OCI-LY1 (cell line): ENCODE data around the gene NEK6.

ENCODE experiments used
- H2AFZ ChIP-seq: fragments of 200-600 bp; sonication (generic), shearing (Covaris generic); 2 replicates; pipeline ENCODE4 v1.6.0; 2014; ENCODE audit warnings: antibody characterized with exemption, mild to moderate bottlenecking, low read length
- H3F3A ChIP-seq: fragments of 200-600 bp; sonication (generic), shearing (Covaris generic); 2 replicates; pipeline ENCODE4 v1.6.0; 2014; ENCODE audit warnings: mild to moderate bottlenecking, antibody characterized with exemption, low read length, moderate library complexity; ENCODE audit not compliant: insufficient read depth
- H3K27ac ChIP-seq: fragments of 200-600 bp; sonication (generic); 2 replicates; pipeline ENCODE4 v1.5.1; 2014; ENCODE audit warnings: low read length, mixed run types, mild to moderate bottlenecking, low read depth; ENCODE audit not compliant: poor library complexity, severe bottlenecking
- H3K27me3 ChIP-seq: fragments of 200-600 bp; sonication (generic); 2 replicates; pipeline ENCODE4 v1.6.0; 2014; ENCODE audit warnings: antibody characterized with exemption, mild to moderate bottlenecking, low read length, moderate library complexity; ENCODE audit not compliant: insufficient read depth
- H3K36me3 ChIP-seq: fragments of 200-600 bp; sonication (generic); 2 replicates; pipeline ENCODE4 v1.6.1; 2014; ENCODE audit warnings: mild to moderate bottlenecking, antibody characterized with exemption, low read length, moderate library complexity, mixed read lengths; ENCODE audit not compliant: insufficient read depth
- H3K4me1 ChIP-seq: fragments of 200-600 bp; sonication (generic); 2 replicates; pipeline ENCODE4 v1.5.1; 2014; ENCODE audit warnings: mild to moderate bottlenecking, low read length, moderate library complexity; ENCODE audit not compliant: insufficient read depth, severe bottlenecking
- H3K4me2 ChIP-seq: fragments of 200-600 bp; sonication (generic), shearing (Covaris generic); 2 replicates; pipeline ENCODE4 v1.6.1; 2014; ENCODE audit warnings: low read length
- H3K4me3 ChIP-seq: fragments of 200-600 bp; sonication (generic); 2 replicates; pipeline ENCODE4 v1.5.1; 2014; ENCODE audit warnings: low read length, low read depth, mild to moderate bottlenecking, mixed read lengths; ENCODE audit not compliant: poor library complexity, severe bottlenecking
- H3K79me2 ChIP-seq: fragments of 200-600 bp; shearing (Covaris generic); 2 replicates; pipeline ENCODE4 v1.6.1; 2016; ENCODE audit warnings: mixed run types, low read length, mixed read lengths; ENCODE audit not compliant: insufficient read depth
- H3K9ac ChIP-seq: fragments of 200-600 bp; sonication (generic), shearing (Covaris generic); 2 replicates; pipeline ENCODE4 v1.6.1; 2014; ENCODE audit warnings: mild to moderate bottlenecking, low read length, mixed read lengths
- H3K9me2 ChIP-seq: fragments of 200-600 bp; sonication (generic), shearing (Covaris generic); 2 replicates; pipeline ENCODE4 v1.6.1; 2014; ENCODE audit warnings: low read depth, mild to moderate bottlenecking, low read length, mixed read lengths
- H3K9me3 ChIP-seq: fragments of 200-600 bp; shearing (Covaris generic); 2 replicates; pipeline ENCODE4 v1.6.1; 2014; ENCODE audit warnings: low read length, mixed read lengths
- H4K20me1 ChIP-seq: fragments of 200-600 bp; sonication (generic), shearing (Covaris generic); 2 replicates; pipeline ENCODE4 v1.6.0; 2016; ENCODE audit warnings: mild to moderate bottlenecking, low read length; ENCODE audit not compliant: insufficient read depth
- CTCF ChIP-seq: fragments of 200-600 bp; sonication (generic), shearing (Covaris generic); IDR thresholded peaks from 2 replicates; pipeline ENCODE4 v1.5.1; 2017; ENCODE audit warnings: mild to moderate bottlenecking, antibody characterized with exemption, low read length, moderate library complexity, mixed read lengths
- EZH2 ChIP-seq: fragments of 200-600 bp; sonication (generic), shearing (Covaris generic); IDR thresholded peaks from 2 replicates; pipeline ENCODE4 v1.8.0; 2017; ENCODE audit warnings: borderline replicate concordance, mixed run types, mild to moderate bottlenecking, antibody characterized with exemption, low read length, moderate library complexity, mixed read lengths

NEK6 gene

DNA sequence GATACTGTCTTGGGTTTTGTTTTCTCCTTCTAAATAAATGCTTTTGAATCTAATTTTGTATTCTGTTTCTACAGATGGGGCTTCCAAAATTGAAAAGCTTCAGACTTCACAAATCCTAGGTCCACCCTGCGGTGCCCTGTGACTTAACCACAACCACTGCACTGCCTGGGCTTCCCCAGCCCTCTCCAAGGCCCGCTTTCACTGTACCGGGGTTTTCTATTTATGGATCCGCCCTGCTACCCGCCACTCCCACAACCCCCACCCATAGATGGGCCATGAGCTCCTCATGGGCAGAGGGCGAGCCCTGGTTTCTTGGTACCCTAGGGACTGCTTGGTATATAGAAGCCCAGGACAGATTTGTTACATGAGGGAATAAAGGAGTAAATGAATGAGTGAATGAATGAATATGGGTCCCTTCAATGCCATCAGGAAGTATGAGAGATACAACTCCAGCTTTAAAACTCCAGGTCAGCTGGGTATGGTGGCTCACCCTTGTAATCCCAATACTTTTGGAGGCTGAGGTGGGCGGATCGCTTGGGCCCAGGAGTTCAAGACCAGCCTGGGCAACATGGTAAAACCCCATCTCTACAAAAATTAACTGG is 39.8 kb upstream of the NEK6 start:
- TF ChIP-seq CTCF (no peak), EZH2 (no peak)
- H3K4me3 ChIP-seq: no peak overlapping the region
- no peaks in the 10 kb centered on the region for H3K36me3 ChIP-seq
- no peaks in the 10 kb centered on the region for H3K79me2 ChIP-seq
- H3K9ac ChIP-seq: no peak overlapping the region
- no peaks in the 10 kb centered on the region for H3K9me2 ChIP-seq
- no peaks in the 10 kb centered on the region for H3K27me3 ChIP-seq
- H3K9me3 ChIP-seq: no peaks in the 10 kb centered on the region
- H2AFZ ChIP-seq: no peak overlapping the region
- H3K4me2 ChIP-seq: no peak overlapping the region
- no peaks in the 10 kb centered on the region for H3F3A ChIP-seq
- no peak overlapping the region for H3K27ac ChIP-seq
- no peaks in the 10 kb centered on the region for H4K20me1 ChIP-seq
- peaks cover 23% of the 10 kb centered on the region for H3K4me1 ChIP-seq

DNA sequence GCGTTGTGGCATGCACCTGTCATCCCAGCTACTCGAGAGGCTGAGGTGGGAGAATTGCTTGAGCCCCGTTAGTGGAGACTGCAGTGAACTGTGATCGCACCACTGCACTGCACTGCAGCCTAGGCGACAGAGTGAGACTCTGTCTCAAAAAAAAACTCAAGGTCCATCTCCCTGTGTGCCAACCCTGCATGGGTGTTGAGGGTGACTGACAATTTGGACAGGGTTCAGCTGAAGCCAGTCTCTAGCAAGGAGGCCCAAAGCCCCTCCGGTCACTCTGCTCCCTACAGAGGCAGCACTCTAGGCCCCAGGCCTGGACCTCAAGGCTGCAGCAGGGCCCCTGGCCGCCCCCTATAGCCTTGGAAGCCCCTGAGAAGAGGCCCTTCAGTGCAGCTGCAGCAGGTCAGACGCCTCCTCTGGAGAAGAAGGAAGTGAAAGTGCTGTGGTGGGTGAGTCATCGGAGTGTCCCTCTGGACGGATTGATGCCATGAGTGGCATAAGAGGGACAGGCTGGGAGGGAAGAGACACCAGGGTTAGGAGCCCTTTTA is 39.2 kb upstream of the NEK6 start:
- H3K9ac ChIP-seq: no peak overlapping the region
- H3K4me3 ChIP-seq: no peak overlapping the region
- no peaks in the 10 kb centered on the region for H3K36me3 ChIP-seq
- H4K20me1 ChIP-seq: no peaks in the 10 kb centered on the region
- H3K27ac ChIP-seq: no peak overlapping the region
- TF ChIP-seq CTCF (no peak), EZH2 (no peak)
- H3K27me3 ChIP-seq: no peaks in the 10 kb centered on the region
- H3F3A ChIP-seq: no peaks in the 10 kb centered on the region
- H3K9me3 ChIP-seq: no peaks in the 10 kb centered on the region
- H3K4me1 ChIP-seq: peaks cover 23% of the 10 kb centered on the region
- no peak overlapping the region for H2AFZ ChIP-seq
- no peaks in the 10 kb centered on the region for H3K79me2 ChIP-seq
- no peaks in the 10 kb centered on the region for H3K9me2 ChIP-seq
- no peak overlapping the region for H3K4me2 ChIP-seq

DNA sequence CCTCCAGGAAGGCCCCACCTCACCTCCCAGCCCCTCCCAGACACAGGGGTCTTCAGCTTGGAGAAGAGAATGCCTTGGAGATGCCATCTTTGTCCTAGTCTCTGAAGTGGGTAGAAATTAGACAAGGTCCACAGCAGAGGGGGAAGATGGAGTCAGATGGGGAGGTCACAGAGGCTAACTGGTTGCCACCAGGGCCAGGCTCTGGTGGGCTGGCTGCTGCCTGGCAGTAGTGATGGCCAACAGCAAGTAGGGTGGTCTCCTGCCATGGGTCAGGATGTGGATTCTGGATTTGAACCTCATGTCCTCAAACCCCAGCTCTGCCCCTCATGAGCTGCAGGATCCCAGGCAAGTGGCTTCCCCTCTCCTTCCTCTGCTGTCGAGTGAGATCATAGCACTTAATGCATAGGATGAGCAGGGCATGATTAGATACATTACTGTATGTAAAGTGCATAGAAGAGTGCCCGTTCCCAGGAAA is 38.7 kb upstream of the NEK6 start:
- H3K79me2 ChIP-seq: no peaks in the 10 kb centered on the region
- TF ChIP-seq EZH2 (no peak), CTCF (no peak)
- H3K4me3 ChIP-seq: no peak overlapping the region
- H3K4me1 ChIP-seq: peaks cover 23% of the 10 kb centered on the region
- no peaks in the 10 kb centered on the region for H3K27me3 ChIP-seq
- H2AFZ ChIP-seq: no peak overlapping the region
- no peaks in the 10 kb centered on the region for H4K20me1 ChIP-seq
- H3K9me3 ChIP-seq: no peaks in the 10 kb centered on the region
- H3K27ac ChIP-seq: no peak overlapping the region
- no peaks in the 10 kb centered on the region for H3K9me2 ChIP-seq
- H3K36me3 ChIP-seq: no peaks in the 10 kb centered on the region
- no peak overlapping the region for H3K4me2 ChIP-seq
- no peaks in the 10 kb centered on the region for H3F3A ChIP-seq
- no peak overlapping the region for H3K9ac ChIP-seq
